ENCODE results near the gene SGPP2. TPM values are rescaled to one million over a fixed set of nuclear protein-coding genes. Genes with fewer than 3 reads are reported as not detected.

The SGPP2 gene, protein sequence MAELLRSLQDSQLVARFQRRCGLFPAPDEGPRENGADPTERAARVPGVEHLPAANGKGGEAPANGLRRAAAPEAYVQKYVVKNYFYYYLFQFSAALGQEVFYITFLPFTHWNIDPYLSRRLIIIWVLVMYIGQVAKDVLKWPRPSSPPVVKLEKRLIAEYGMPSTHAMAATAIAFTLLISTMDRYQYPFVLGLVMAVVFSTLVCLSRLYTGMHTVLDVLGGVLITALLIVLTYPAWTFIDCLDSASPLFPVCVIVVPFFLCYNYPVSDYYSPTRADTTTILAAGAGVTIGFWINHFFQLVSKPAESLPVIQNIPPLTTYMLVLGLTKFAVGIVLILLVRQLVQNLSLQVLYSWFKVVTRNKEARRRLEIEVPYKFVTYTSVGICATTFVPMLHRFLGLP
- 1 to 10 TPM; 4.0 to 4.9 TPM for total RNA-seq

DNA sequence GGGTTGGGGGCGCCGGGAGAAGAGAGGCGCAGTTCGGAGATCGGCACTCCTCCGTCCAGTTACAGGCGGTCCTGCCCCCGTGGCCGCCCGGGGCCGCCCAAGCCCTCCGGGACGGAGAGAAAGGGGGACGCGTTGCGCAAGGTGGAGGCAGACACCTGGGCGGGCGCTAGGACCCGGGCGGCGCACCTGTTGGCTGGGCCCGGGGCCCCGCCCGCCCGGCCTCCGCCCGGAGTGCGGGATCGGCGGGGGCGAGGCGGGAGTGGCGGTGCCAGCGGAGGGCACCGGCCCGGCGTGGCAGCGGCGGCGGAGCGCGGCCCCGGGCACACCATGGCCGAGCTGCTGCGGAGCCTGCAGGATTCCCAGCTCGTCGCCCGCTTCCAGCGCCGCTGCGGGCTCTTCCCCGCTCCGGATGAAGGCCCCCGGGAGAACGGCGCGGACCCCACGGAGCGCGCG, at the start of gene SGPP2:
Gene SGPP2, plus strand, starts transcription at position 268 of the 453 bp plus-strand sequence. Its CDS starts 60 bp downstream, at position 328.
- WGBS, 2 donors, result 0% methylated on average over 20 to 55 of the region's 61 CpGs
- Histone ChIP-seq H3K27me3 (no peaks in the 10 kb centered on the region), H3K27ac (peak within 1 kb of the TSS in 3 of 4 donors; percentile 37 to 55 (median 46)), H3K36me3 (replicated peaks in 1 of 2; ENCODE audit: insufficient read depth in 1 of 2, low read depth in 2 of 2) (no peaks in the 10 kb centered on the region), H3K9me3 (no peaks in the 10 kb centered on the region), H3K4me3 (peak within 1 kb of the TSS in 1 of 2 donors; percentile 30), H3K4me1 (peaks cover 15% of the 10 kb centered on the region)
- no peak for TF ChIP-seq POLR2A (IDR thresholded peaks at IDR 0.05)
- TF ChIP-seq, protein P1, sequence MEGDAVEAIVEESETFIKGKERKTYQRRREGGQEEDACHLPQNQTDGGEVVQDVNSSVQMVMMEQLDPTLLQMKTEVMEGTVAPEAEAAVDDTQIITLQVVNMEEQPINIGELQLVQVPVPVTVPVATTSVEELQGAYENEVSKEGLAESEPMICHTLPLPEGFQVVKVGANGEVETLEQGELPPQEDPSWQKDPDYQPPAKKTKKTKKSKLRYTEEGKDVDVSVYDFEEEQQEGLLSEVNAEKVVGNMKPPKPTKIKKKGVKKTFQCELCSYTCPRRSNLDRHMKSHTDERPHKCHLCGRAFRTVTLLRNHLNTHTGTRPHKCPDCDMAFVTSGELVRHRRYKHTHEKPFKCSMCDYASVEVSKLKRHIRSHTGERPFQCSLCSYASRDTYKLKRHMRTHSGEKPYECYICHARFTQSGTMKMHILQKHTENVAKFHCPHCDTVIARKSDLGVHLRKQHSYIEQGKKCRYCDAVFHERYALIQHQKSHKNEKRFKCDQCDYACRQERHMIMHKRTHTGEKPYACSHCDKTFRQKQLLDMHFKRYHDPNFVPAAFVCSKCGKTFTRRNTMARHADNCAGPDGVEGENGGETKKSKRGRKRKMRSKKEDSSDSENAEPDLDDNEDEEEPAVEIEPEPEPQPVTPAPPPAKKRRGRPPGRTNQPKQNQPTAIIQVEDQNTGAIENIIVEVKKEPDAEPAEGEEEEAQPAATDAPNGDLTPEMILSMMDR (IDR thresholded peaks at IDR 0.05), result no peak
- intact Hi-C loops (cut with DNase I), result no loop called here
- DNase-seq, result peak; percentile 26 to 73 (median 34)
- peak; percentile 79 for ATAC-seq

DNA sequence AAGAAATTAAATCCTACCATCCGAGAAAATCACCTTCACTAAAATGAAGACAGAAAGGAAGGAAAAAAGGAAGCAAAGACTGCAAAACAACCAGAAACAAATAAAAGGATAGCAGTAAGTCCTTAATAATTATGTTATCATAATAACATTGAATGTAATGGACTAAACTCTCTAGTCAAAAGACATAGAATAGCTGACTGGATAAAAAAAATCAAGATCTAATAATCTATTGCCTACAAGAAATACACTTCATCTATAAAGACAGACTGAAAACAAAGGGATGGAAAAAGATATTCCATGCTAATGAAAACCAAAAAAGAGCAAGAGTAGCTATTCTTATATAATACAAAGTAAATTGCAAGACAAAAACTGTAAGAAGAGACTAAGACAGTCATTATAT, 48.5 kb upstream of the SGPP2 start:
- TF ChIP-seq POLR2A (IDR thresholded peaks at IDR 0.05), result no peak
- TF ChIP-seq, protein P1 (IDR thresholded peaks at IDR 0.05), result no peak
- DNase-seq, result no peak
- Histone ChIP-seq H3K36me3 (replicated peaks in 1 of 2; ENCODE audit: insufficient read depth in 1 of 2, low read depth in 2 of 2) (no peaks in the 10 kb centered on the region), H3K27ac (no peak overlapping the region), H3K4me1 (no peaks in the 10 kb centered on the region), H3K27me3 (no peaks in the 10 kb centered on the region), H3K9me3 (no peaks in the 10 kb centered on the region), H3K4me3 (no peak overlapping the region)
- no peak for ATAC-seq
- WGBS, 2 donors, result 62% methylated on average over 1 of the region's 1 CpG
- intact Hi-C loops (cut with DNase I), result no loop called here

DNA sequence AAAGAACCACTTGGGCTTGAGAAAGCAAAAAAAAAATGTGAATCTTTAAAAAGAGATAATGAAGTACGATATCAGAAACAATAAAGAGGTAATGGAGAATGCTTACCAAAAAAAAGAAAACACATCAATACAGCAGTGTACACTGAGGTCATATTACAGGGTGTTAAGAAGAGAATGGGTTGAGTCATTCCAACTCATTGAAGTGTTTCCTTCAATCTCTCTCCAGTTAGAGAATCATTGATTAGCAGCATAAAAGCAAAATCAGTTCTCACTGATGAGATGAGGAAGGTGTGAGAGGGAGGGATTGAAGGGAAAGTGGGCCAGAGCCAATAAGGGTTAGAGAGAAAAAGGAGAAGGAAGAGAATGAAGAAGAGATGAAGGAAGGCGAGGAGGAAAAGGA, 43.9 kb upstream of the SGPP2 start:
- intact Hi-C loops (cut with DNase I), result no loop called here

DNA sequence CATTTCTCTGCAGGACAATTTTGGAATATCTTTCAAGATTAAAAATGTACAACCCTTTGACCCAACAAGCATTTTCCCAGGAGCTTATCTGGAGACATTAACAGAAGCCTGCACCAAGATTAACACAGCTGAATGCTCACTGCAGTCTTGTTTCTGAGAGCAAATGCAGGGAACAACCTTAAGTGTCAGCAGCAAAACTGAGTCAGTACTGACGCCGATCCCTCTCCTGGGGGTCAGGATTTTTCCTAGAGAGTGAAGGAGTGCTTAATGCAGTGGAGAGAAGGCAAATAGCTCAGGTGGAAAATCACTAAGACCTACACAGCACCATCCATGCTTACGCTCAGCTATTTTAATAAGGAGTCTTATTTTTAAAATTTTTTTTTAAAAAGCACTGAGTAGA, 42.8 kb upstream of the SGPP2 start:
- no peak for DNase-seq
- no peak for ATAC-seq
- H3K9me3 ChIP-seq, result no peaks in the 10 kb centered on the region
- no peak overlapping the region for H3K4me3 ChIP-seq
- H3K4me1 ChIP-seq, result no peaks in the 10 kb centered on the region
- no peaks in the 10 kb centered on the region for H3K36me3 ChIP-seq (replicated peaks in 1 of 2; ENCODE audit: insufficient read depth in 1 of 2, low read depth in 2 of 2)
- no peaks in the 10 kb centered on the region for H3K27me3 ChIP-seq
- H3K27ac ChIP-seq, result no peak overlapping the region
- WGBS, 2 donors, result 56 to 60% methylated on average over 3 of the region's 3 CpGs
- TF ChIP-seq, protein P1 (IDR thresholded peaks at IDR 0.05), result no peak
- TF ChIP-seq POLR2A (IDR thresholded peaks at IDR 0.05), result no peak
- intact Hi-C loops (cut with DNase I), result no loop called here

More for the DNA sequence above, 43.9 kb upstream of the SGPP2 start:
- WGBS, 2 donors, result 48 to 59% methylated on average over 2 of the region's 2 CpGs
- Histone ChIP-seq H3K36me3 (replicated peaks in 1 of 2; ENCODE audit: insufficient read depth in 1 of 2, low read depth in 2 of 2) (no peaks in the 10 kb centered on the region), H3K4me1 (no peaks in the 10 kb centered on the region), H3K4me3 (no peak overlapping the region), H3K27ac (no peak overlapping the region), H3K9me3 (no peaks in the 10 kb centered on the region), H3K27me3 (no peaks in the 10 kb centered on the region)
- no peak for DNase-seq
- ATAC-seq, result no peak
- TF ChIP-seq POLR2A (IDR thresholded peaks at IDR 0.05), result no peak
- TF ChIP-seq, protein P1 (IDR thresholded peaks at IDR 0.05), result no peak
